ENCODE results near the gene WNT3.
"Not testable (repeated sequence)": the region's sequence is repeated elsewhere in the genome, so short reads cannot be mapped to it uniquely, and the experiment has no call there.

The WNT3 gene

GRCh38 chr17:46764709-46765401 lies 53.6 kb downstream of the WNT3 start:
- DNase-seq (ENCODE audit: low read depth), result peak; percentile 83

DNA sequence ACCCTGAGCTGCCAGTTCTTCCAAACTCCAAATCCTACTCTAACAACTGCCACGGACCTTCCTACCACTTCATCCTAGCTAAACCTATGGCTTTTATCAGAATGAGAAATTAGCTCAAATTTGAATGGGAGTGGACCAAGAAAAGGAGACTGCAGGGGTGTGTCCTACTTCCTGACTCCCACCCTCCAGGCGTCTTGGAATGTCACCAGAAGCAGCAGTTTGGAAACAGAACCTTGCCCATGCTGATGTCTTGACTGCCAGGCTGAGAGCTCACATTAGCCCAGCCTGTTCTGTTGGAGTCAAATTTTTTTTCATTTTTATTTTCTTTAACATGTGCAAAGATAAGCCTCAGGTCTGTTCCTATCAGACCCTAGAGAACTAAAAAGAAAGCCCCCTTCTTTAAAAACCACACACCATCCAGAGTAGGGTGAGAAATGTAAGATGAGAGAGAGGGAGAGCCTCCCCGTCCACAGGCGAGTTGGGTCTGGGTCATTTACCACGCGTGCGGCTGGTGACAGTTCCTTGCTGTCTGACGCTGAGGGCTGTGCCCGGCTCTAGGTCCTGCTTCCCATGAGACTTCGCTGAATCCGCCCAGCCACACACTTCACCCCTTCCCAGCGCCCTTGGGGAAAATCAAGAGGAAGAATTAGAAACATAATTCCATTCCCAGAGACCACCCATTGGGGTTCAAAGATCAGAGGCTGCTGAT lies 54.3 kb downstream of the WNT3 start:
- no peak for DNase-seq (ENCODE audit: low read depth)

DNA sequence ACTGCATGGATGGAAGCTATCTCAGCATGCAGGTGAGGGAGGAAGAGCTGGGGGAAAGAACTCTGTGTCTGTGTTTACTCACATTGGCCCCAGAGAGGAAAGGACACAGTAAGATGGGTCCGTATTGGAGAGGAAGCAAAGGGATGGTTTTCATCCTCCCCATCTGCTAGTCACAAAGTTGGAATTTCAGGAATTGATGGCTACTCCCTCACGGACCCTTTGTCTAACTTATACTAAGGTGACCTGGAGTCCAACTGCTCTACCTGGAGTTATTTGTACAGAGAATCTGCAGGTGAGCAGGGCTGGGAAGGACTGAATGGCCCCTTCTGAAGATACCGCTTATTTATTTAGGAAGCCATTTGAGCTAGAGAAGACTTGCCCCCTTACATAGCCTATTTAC lies 55.1 kb downstream of the WNT3 start:
- DNase-seq (ENCODE audit: low read depth), result no peak

- no peak for DNase-seq (ENCODE audit: low read depth)
Observed at GRCh38 chr17:46759141-46759540, 59.4 kb downstream of the WNT3 start.

- no peak for DNase-seq (ENCODE audit: low read depth)
Observed at GRCh38 chr17:46758614-46759013, 59.9 kb downstream of the WNT3 start.

GRCh38 chr17:46757588-46757987 lies 60.9 kb downstream of the WNT3 start:
- DNase-seq (ENCODE audit: low read depth), result not testable (repeated sequence)

GRCh38 chr17:46756861-46757260 lies 61.6 kb downstream of the WNT3 start:
- no peak for DNase-seq (ENCODE audit: low read depth)

- DNase-seq (ENCODE audit: low read depth), result no peak
Observed at GRCh38 chr17:46756081-46756735, 62.3 kb downstream of the WNT3 start.

GRCh38 chr17:46753776-46754175 lies 64.7 kb downstream of the WNT3 start:
- no peak for DNase-seq (ENCODE audit: low read depth)

DNA sequence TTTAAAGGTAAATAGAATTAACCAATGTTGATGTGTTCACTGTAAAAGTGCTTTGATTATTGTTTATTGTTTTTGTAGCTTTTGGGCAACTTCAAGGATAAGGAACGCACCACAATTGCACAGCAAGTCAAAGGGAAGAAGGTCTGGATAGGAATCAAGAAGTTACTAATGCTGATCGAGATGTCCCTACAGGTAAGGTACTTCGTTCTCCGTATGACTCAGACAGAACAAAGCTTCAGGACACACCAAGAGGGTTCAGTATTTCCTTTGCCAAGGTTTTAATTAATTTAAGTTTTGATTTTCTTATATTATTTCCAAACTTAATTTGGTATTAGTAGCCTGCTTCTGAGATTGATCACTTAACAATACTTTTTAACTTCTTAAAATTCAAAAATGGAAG lies 67.1 kb downstream of the WNT3 start:
- DNase-seq (ENCODE audit: low read depth), result no peak

GRCh38 chr17:46745376-46745775 lies 73.1 kb downstream of the WNT3 start:
- DNase-seq (ENCODE audit: low read depth), result no peak

DNA sequence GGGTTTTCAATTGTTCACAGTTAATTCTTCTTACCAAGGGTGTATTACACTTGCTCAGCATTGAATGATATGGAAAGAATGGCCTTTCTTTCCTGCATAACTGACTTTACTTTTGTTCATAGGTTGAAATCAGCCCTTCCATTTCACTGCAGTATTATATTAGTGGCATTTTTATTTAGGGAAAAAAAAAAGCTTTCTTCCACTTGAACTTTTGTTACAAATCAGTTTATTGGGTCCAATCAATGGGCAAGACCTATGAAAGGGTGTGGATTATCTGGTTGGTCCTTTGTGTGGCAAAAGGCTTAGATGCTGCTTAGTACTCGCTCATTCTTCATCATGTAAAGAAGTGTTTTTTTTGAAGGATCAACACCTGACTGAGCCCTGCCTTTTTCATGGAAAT lies 74.1 kb downstream of the WNT3 start:
- no peak for DNase-seq (ENCODE audit: low read depth)

GRCh38 chr17:46742565-46743270 lies 75.8 kb downstream of the WNT3 start:
- peak; percentile 95 for DNase-seq (ENCODE audit: low read depth)

- DNase-seq (ENCODE audit: low read depth), result no peak
Observed at GRCh38 chr17:46741122-46741730, 77.3 kb downstream of the WNT3 start.

GRCh38 chr17:46739982-46740381 lies 78.5 kb downstream of the WNT3 start:
- no peak for DNase-seq (ENCODE audit: low read depth)

GRCh38 chr17:46738544-46738943 lies 79.9 kb downstream of the WNT3 start:
- peak; percentile 57 for DNase-seq (ENCODE audit: low read depth)

GRCh38 chr17:46737326-46737725 lies 81.2 kb downstream of the WNT3 start:
- DNase-seq (ENCODE audit: low read depth), result no peak

GRCh38 chr17:46736100-46736499 lies 82.4 kb downstream of the WNT3 start:
- no peak for DNase-seq (ENCODE audit: low read depth)

DNA sequence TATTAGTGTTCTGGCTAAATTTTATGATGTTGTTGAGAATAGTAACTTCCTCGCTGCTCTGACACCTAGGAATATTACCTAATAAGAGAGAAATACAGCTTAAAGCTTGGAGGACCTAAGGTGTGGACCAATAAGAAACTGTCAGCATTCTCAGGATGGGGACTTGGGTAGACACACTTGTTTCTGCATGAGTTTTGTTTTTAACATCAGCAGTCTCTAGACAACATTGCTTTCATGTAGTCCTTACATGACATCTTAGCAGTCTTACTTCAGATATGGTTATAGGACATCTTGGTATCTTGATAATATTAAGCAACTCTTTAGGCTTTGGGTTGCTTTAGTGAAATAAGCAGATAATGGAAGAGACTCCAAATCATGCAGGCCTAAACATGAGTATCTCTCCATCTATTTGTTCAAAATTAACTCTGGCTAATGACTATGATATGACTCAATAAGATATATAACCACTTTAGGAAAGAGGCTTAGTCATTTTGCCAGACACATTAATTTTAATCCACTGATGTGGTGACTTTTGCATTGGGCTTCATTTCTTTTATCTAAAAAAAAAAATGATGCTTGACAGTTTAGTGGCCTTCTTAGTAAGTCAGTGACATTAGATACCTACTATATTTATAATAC lies 84.5 kb downstream of the WNT3 start:
- DNase-seq (ENCODE audit: low read depth), result peak; percentile 69

DNA sequence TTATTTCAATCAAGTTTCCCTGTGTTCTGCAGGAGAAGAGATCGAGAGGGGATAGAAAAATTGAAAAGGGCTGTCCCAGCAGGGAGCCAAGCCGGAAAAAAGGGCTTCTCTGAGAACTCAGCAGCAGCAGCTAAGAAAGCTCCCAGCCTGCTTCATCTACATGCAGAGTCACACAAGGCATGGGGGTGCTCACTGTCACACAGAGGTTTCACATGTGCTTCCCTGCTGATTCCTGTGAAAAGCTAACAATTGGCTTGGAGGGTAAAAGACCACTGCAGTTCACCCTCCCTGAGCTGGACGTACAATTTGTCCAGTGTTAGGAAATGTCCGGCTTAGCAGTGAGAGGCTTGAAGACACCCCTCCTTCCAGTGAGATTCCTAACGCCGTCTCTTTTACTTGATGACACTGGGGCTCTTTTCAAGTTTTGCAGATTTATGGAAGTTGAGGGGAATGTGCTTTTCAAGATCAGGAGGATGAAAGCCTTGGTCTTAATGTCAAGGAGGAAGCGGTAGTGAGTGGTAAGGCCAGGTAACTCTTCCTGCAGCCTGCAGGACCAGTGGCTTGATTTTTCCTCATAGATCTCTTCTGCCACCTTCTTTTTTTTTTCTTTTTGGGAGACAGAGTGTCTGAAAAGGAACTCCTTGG lies 85.6 kb downstream of the WNT3 start:
- DNase-seq (ENCODE audit: low read depth), result no peak

DNA sequence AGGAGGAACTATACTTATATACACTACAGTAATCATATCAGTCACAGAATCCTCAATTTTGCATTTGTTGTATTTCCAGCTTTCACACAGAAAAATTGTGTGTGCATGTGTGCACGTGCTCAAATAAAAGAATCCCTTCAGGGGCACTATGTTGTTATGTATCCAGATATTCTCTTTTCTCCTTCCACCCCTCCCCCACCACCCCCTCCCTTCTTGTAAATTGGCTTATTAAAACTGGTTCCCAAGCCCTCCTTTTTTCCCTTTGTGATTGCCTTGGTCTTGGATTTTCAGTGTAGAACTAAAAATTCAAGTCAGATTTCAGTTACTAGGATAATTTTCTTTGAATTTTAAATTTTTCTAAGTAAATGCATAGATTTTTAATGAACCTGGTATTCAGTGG lies 86.3 kb downstream of the WNT3 start:
- no peak for DNase-seq (ENCODE audit: low read depth)

All from amniotic epithelial cell (primary cell).